ENCODE results near the gene LIAS.

LIAS gene

DNA sequence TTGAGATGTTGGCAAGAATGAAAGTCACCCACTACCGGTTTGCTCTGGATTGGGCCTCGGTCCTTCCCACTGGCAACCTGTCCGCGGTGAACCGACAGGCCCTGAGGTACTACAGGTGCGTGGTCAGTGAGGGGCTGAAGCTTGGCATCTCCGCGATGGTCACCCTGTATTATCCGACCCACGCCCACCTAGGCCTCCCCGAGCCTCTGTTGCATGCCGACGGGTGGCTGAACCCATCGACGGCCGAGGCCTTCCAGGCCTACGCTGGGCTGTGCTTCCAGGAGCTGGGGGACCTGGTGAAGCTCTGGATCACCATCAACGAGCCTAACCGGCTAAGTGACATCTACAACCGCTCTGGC lies 12.4 kb upstream of the LIAS start:
- no peak for DNase-seq (ENCODE audit: low read depth)
- H3K4me3 ChIP-seq (ENCODE audit: control insufficient read depth, low read depth, low read length) = no peak overlapping the region

GRCh38 chr4:39446842-39447573 lies 11.8 kb upstream of the LIAS start:
- no peak for DNase-seq (ENCODE audit: low read depth)
- H3K4me3 ChIP-seq (ENCODE audit: control insufficient read depth, low read depth, low read length) = peak overlapping the region; percentile 3; the same call in 1 of the 2 replicates
- peak; percentile 13 for TF ChIP-seq CTCF (IDR thresholded peaks at IDR 0.05; ENCODE audit: control insufficient read depth, insufficient read depth, low read depth, low read length, missing control alignments)

More for the DNA sequence above, 12.4 kb upstream of the LIAS start:
- TF ChIP-seq CTCF (IDR thresholded peaks at IDR 0.05; ENCODE audit: control insufficient read depth, insufficient read depth, low read depth, low read length, missing control alignments) = no peak

DNA sequence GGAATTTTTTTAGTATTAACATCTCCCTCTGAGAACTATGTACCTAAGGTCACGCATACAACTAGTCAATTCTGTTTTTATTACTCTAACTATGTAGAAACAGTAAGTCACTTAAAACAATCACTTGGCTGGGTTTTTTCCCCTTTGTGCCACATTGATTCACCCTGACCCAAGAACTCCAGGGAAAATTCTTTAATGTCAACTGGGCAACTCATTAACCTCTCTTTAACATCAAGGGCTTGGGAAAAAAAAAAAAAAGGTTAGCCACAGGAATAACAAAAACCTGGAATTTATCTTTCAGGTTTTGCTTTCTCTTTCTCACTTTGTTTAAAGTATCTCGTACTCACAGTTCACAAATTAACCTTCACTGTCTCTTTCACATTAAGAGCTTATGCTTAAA lies 8.2 kb upstream of the LIAS start:
- TF ChIP-seq CTCF (IDR thresholded peaks at IDR 0.05; ENCODE audit: control insufficient read depth, insufficient read depth, low read depth, low read length, missing control alignments) = no peak
- H3K4me3 ChIP-seq (ENCODE audit: control insufficient read depth, low read depth, low read length) = no peak overlapping the region
- no peak for DNase-seq (ENCODE audit: low read depth)

DNA sequence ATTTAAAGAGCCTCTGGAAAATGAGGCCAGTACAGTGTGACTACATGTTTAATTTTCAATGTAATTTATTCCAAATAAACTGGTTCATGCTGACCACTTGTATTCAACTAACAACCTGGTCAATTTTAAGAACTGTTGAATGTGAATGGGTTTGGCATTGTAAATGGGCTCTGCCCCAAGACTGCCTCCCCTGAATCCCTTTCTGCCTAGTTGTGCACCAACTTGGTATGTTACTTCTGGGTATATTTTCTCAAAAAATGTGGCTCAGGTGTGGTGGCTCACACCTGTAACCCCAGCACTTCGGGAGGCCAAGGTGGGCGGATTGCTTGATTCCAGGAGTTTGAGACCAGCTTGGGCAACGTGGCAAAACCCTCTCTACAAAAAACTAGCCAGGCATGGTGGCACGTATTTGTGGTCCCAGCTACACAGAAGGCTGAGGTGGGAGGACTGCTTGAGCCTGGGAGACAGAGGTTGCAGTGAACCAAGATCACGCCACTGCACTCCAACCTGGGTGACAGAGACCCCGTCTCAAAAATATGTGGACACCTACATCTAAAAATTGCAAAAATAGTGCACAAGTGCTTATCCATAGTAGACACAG lies 7.3 kb upstream of the LIAS start:
- no peak for DNase-seq (ENCODE audit: low read depth)
- H3K4me3 ChIP-seq (ENCODE audit: control insufficient read depth, low read depth, low read length) = no peak overlapping the region
- no peak for TF ChIP-seq CTCF (IDR thresholded peaks at IDR 0.05; ENCODE audit: control insufficient read depth, insufficient read depth, low read depth, low read length, missing control alignments)

- TF ChIP-seq CTCF (IDR thresholded peaks at IDR 0.05; ENCODE audit: control insufficient read depth, insufficient read depth, low read depth, low read length, missing control alignments) = no peak
- H3K4me3 ChIP-seq (ENCODE audit: control insufficient read depth, low read depth, low read length) = no peak overlapping the region
- no peak for DNase-seq (ENCODE audit: low read depth)
Measured at GRCh38 chr4:39452153-39452859, 6.5 kb upstream of the LIAS start.

DNA sequence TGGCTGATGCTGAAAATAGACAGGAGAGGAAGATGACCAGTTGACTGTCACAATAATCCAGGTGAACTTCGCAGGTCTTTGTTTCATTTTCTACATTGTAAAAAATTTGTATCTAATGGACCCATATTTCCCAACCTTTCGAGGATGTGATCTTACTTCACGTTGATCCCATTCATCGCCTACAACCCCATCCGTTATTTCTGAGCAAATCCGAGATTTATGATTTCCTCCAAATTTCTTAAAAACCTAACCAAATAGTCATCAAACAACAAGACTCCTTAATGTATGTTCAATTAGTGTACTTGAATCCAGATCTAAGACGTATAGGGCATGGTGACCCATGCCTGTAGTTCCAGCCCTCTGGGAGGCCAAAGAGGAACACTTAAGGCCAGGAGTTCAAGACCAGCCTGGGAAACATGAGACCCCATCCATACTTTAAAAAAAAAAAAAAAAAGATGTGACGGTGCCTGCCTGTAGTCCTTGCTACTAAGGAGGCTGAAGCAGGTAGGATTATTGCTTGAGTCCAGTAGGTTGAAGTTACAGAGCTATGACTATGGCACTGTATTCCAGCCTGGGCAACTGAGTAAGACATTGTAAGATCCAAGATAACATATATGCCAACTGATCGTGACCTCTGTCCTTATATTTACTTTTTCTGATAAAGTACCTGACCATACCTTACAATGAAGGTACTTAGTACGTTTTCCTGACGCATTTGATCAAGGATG lies 5.8 kb upstream of the LIAS start:
- no peak for TF ChIP-seq CTCF (IDR thresholded peaks at IDR 0.05; ENCODE audit: control insufficient read depth, insufficient read depth, low read depth, low read length, missing control alignments)
- no peak for DNase-seq (ENCODE audit: low read depth)
- H3K4me3 ChIP-seq (ENCODE audit: control insufficient read depth, low read depth, low read length) = no peak overlapping the region

Measured in AG09309 (cell line).